Mammary epithelial cell (primary cell): ENCODE data around the gene MPDU1.

Experiments
- CTCF ChIP-seq, 2 donors: IDR thresholded peaks in 1 of 2; conservative IDR thresholded peaks in 1 of 2; 2 replicates each; pipeline ENCODE4 v1.5.1; 2011 to 2012; ENCODE audit warnings: inconsistent platforms in 2 of 2, low read length in 2 of 2, mild to moderate bottlenecking in 2 of 2, control low read depth in 1 of 2, low read depth in 1 of 2; ENCODE audit not compliant: insufficient read depth in 1 of 2; ENCODE audit errors: extremely low read depth in 1 of 2
- EZH2 ChIP-seq: IDR thresholded peaks from 2 replicates; pipeline ENCODE4 v1.6.1; 2012; ENCODE audit warnings: low read length, inconsistent platforms, borderline replicate concordance

GRCh38 chr17:7582396-7583252 lies 1.0 kb upstream of the MPDU1 start:
- TF ChIP-seq CTCF (conservative IDR thresholded peaks at IDR 0.05 in 1 of 2, IDR thresholded peaks at IDR 0.05 in 1 of 2; ENCODE audit: extremely low read depth in 1 of 2, insufficient read depth in 1 of 2, low read depth in 1 of 2, low read length in 2 of 2): no peak
- TF ChIP-seq EZH2: no peak
